GM18867 (cell line): ENCODE data around the gene DHRSX.
"Not testable (repeated sequence)": the region's sequence is repeated elsewhere in the genome, so short reads cannot be mapped to it uniquely, and the experiment has no call there.

Experiments
- ATAC-seq: cut with Tn5 transposase; IDR thresholded peaks from one replicate; pipeline ENCODE4 v1.9.1; 2021; ENCODE audit warnings: mild to moderate bottlenecking, moderate library complexity; ENCODE audit not compliant: unreplicated experiment

DHRSX gene

GRCh38 chrX:2270783-2271182, 230.0 kb downstream of the DHRSX start:
- ATAC-seq: not testable (repeated sequence)

- no peak for ATAC-seq
These were observed 232.9 kb downstream of the DHRSX start for GRCh38 chrX:2267890-2268289.

GRCh38 chrX:2266445-2267349, 234.1 kb downstream of the DHRSX start:
- no peak for ATAC-seq

GRCh38 chrX:2265658-2266444, 234.9 kb downstream of the DHRSX start:
- ATAC-seq: not testable (repeated sequence)

- no peak for ATAC-seq
These were observed 236.4 kb downstream of the DHRSX start for GRCh38 chrX:2264179-2265030.

- no peak for ATAC-seq
These were observed 237.6 kb downstream of the DHRSX start for GRCh38 chrX:2263203-2263602.

GRCh38 chrX:2262668-2263055, 238.1 kb downstream of the DHRSX start:
- ATAC-seq: no peak

- no peak for ATAC-seq
These were observed 238.7 kb downstream of the DHRSX start for GRCh38 chrX:2261831-2262667.

GRCh38 chrX:2252331-2253065, 248.3 kb downstream of the DHRSX start:
- ATAC-seq: no peak

- ATAC-seq: no peak
These were observed 249.6 kb downstream of the DHRSX start for GRCh38 chrX:2251211-2251610.

- ATAC-seq: no peak
These were observed 256.8 kb downstream of the DHRSX start for GRCh38 chrX:2243913-2244460.

GRCh38 chrX:2242980-2243379, 257.8 kb downstream of the DHRSX start:
- no peak for ATAC-seq

GRCh38 chrX:2242326-2242725, 258.4 kb downstream of the DHRSX start:
- ATAC-seq: no peak

GRCh38 chrX:2241496-2241895, 259.3 kb downstream of the DHRSX start:
- ATAC-seq: not testable (repeated sequence)

- ATAC-seq: not testable (repeated sequence)
These were observed 260.0 kb downstream of the DHRSX start for GRCh38 chrX:2240761-2241160.

- no peak for ATAC-seq
These were observed 262.8 kb downstream of the DHRSX start for GRCh38 chrX:2237976-2238375.

GRCh38 chrX:2231570-2232192, 269.1 kb downstream of the DHRSX start:
- no peak for ATAC-seq

- no peak for ATAC-seq
These were observed 270.3 kb downstream of the DHRSX start for GRCh38 chrX:2230457-2230856.

GRCh38 chrX:2228536-2228935, 272.2 kb downstream of the DHRSX start:
- no peak for ATAC-seq
